Activated CD8-positive, alpha-beta memory T cell treated with anti-CD3 and anti-CD28 coated beads for 1 hour (primary cell): ENCODE results near the gene TMEM200C.
"Not testable (repeated sequence)": the region's sequence is repeated elsewhere in the genome, so short reads cannot be mapped to it uniquely, and the experiment has no call there.

Source experiments
- DNase-seq, 2 donors: peaks; one replicate each; pipeline ENCODE4 v3.0.0-alpha.2; 2020; ENCODE audit warnings: low read depth in 1 of 2; ENCODE audit errors: extremely low read depth in 1 of 2

The TMEM200C gene

DNA sequence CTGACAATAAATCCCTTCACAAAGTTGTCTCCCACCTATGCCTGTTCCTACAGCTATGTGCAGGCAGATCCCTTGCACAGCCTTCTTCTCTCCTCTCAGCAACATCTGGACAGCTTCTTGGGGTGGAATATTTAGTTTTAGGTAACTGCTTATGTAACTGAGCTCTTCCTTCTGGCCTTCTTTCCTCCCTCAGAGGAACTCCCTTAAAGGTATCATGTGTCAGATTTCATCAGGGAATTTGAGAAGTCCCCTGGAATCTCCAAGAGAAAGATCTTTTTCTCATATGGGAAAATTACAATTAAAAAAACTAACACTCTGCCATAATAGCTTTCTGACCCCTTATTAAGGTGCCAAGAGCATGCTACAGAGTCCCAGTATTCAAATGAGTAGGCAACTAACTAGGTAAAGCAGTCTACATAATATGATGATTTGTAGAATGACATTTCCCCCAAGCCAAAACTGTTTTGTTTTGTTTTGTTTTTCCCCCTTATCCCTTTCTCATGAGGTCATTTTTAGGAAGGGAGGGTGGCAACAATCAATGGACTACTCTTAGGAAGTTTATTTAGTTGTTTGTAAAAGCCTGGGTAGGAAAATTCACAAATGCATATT, 2.4 kb downstream of the TMEM200C start:
- DNase-seq, result no peak

GRCh38 chr18:5891854-5892215, 3.5 kb downstream of the TMEM200C start:
- no peak for DNase-seq

GRCh38 chr18:5891184-5891853, 4.0 kb downstream of the TMEM200C start:
- no peak for DNase-seq

GRCh38 chr18:5890331-5891183, 4.8 kb downstream of the TMEM200C start:
- peak in 1 of 2 donors; percentile 13 for DNase-seq

DNA sequence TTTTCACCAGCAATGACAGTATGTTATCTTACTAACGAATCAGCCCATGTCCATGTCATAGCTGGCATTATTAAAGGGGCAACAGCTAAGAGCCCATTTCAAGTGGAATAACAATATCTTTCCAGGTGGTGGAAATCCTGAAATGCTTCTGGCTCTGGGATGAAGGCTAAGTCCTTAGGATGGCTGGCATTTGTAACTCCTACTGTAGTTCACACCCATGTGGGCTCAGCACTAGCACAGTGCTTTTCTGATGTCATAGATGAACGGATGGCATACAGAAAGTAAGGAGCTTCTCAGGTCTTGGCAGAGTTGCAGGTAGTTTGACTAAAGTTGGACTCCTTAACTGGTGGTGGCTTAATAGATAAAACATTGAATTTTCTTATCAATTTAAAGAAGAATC, 10.0 kb downstream of the TMEM200C start:
- DNase-seq, result no peak

GRCh38 chr18:5884375-5884774, 10.9 kb downstream of the TMEM200C start:
- DNase-seq, result no peak

GRCh38 chr18:5879479-5879882, 15.8 kb downstream of the TMEM200C start:
- no peak for DNase-seq

DNA sequence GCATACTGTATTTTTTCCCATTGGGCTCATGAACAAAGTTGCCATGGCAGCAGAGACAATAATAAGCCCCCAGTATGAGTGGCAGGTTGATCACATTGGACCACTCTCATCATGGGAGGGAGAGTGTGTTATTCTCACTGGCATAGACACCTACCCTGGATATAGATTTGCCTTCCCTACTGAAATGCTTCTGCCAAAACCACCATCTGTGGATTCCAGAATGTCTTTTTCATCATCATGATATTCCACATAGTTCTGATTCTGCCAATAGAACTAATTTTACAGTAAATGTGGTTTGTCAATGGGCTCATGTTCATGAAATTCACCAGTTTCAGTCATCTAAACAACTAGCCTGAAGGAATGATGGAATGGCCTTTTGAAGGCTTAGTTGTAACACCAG, 18.4 kb downstream of the TMEM200C start:
- DNase-seq, result no peak

- DNase-seq, result no peak
Observed at GRCh38 chr18:5874336-5874735, 21.0 kb downstream of the TMEM200C start.

DNA sequence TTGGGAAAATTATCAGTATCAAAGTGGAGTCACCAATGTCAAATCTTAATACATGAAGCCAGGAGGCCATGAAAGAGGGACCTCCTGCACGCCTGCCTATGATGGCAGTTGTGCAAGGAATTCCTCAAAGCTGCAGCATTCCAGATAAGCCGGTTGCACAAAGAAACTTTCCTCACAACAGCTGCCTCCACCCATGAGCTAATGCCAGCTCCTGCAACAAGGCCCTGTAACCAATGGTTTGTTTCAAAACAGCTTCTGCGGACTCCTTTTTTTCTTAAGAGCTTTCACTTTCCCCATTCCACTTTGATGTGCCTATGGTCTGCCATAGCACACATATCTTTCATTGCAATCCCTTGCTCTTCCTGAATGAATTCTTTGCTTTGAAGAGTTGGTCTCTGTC, 22.4 kb downstream of the TMEM200C start:
- no peak for DNase-seq

GRCh38 chr18:5871426-5871825, 23.9 kb downstream of the TMEM200C start:
- DNase-seq, result no peak

DNA sequence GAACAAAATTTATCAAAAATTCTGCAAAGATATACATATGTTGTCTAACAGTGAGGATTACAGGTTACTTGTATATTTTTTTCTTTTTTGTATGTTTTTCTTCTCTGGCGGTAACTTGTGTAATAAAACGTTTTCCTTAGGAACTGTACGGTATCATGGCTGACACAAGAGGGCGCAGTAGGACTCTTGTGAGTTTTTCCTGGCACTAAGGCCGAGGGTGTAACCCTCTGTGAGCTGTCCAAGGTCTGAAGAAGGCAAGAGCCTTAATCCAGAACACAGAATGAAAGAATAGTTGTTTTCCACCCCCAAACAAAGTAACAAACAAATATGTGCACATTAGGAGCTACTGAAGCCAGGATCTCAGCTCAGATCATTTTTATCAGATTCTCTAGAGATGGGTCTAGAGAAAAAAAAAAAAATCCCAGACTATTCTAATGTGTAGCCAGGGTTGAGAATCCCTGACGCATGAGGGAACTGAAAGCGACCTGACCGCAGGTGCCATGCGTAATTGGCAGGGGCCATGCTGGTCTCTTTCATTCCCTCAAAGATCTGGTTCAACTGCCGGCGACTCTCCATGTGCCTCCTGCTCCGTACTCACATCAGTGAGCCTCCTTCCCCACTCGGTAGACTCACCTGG, 27.0 kb downstream of the TMEM200C start:
- DNase-seq, result no peak

GRCh38 chr18:5865521-5865920, 29.8 kb downstream of the TMEM200C start:
- no peak for DNase-seq

GRCh38 chr18:5862127-5862526, 33.2 kb downstream of the TMEM200C start:
- not testable (repeated sequence) for DNase-seq

GRCh38 chr18:5857180-5857579, 38.1 kb downstream of the TMEM200C start:
- no peak for DNase-seq

DNA sequence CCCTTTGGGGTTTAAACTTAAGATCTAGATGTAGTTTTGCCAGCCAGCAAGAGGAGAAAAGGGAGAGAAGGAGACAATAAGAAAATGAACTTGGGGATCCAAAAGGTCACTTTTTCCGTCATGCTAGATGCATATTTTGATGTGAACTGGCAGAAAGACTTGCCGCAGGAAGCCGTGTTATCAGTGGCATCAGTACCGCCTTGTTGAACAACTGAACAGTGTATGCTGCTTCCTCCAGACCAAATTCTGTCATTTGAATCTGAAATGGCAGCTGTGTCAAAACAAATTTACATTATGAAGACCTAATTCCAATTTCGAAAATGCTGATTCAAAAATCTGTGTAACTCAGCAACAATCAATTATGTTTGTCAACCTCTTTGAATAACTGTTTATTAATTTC, 42.1 kb downstream of the TMEM200C start:
- DNase-seq, result no peak

DNA sequence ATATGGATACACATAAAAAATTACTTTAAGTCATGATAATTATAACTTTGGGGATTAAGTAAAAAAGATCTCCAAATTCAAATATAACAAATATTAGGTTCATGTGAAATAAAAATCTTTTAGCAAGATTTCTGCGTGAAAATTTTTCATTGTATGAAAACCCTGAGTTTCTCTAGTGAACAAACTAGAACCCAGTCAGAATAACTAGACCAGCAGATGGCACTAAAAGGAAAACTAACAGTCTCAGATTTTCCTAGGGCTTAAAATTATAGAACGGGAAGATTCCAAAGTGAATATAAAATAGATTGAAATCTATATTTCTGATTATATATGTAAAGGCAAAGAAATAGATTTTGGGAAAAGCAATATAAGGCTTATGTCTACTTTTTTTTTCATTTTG, 43.3 kb downstream of the TMEM200C start:
- no peak for DNase-seq

DNA sequence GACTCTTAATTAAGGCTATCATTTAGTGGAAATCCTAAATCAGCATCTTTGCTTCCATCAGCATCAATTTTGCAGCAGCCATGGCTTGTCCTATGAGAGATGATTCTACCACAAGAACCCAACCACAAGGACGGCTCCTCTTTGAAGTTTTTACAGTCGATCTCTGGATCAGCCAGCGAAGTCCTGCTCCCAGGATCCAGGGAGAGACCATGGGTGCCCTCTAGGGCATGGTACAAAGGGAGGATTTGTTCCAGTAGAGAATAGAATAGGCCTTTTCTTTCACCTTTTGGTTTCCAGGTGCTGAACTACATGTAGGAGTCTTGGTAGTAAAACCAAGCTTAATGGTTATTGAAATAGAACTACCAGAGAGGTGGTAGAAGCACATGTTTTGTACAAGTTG, 52.7 kb downstream of the TMEM200C start:
- no peak for DNase-seq

DNA sequence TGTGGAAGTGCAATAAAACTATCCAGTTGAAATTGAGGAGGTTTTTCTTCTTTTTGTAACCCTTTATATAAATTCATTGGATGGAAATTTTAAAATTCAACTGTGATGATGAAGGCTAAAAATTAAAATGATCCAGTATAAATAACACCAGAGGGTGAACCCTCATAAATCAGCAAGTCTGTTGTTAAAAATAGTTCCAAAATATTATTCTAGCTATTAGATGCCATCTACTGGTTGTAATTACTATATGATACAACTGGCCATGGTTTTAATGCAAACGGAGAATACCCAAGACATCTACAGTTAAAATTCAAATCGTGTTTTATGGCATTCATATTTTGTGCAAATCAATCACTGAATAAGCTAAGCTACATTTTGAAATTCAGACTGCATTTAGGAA, 53.8 kb downstream of the TMEM200C start:
- DNase-seq, result no peak

DNA sequence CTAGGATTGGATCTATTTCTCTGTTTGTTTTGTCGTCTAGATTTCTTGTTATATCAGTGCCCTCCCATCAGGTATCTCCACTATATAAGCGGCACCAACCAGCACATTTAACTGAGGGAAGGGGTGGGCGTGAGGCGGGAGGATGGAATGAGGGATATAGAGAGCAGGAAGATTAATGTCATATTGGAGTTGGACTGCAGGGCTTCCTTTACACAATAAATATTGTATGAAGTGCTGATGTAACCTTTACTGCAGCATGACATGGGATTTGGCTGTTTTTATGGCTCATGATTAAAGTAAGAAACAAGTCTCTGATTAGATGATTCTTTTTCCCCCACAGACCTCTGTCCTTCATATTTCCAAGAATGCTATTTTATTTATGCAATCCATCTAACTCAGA, 54.8 kb downstream of the TMEM200C start:
- DNase-seq, result no peak

DNA sequence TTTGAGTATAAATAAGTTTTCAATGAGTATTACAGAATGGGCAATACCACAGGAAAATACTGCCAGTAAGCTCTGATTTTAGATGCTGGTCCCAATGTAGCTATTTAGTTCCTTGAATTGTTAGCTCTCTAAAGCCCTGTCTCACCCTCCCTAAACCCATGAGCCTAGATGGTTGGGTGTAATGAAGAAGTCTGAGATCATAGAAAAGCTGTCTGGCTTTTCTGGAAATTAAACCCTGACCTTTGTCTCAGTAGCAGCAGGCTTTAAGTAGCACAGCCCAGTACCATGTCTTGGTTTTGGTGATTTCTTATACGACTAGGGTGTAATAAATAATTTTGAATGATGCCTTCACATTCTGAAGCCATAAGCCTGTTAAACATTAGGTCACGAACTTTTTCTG, 55.3 kb downstream of the TMEM200C start:
- no peak for DNase-seq

DNA sequence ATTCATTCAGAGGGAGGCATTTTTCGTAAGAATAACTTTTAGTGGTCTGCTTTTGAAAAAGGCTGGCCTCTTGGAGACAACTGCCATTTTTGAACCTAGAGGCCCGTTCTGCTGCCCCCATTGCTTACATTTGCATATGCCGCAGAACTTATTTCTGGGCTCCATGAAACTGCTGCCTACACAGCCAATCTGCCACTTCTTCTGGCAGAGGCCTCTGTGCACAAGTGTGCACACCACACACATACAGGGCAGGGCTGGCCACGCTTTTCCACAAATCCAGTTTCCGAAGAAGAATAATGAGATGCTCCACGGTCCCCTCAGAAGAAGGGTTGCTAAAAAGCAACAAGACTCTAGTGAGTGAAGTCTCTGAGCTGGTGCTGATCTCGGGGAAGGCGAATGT, 56.2 kb downstream of the TMEM200C start:
- no peak for DNase-seq
